K562 (cell line): ENCODE data around the gene LDLR. TPM values are rescaled to one million over a fixed set of nuclear protein-coding genes. Genes with fewer than 3 reads are reported as not detected.

Source experiments
- CHD4 ChIP-seq: fragments of 200-600 bp; sonication (generic); IDR thresholded peaks from 3 replicates; pipeline ENCODE4 v1.6.1; 2012; ENCODE audit warnings: low read depth, mild to moderate bottlenecking, mixed read lengths, low read length, inconsistent platforms; ENCODE audit not compliant: insufficient read depth, insufficient replicate concordance, poor library complexity, severe bottlenecking
- CREM ChIP-seq: IDR thresholded peaks from 2 replicates; pipeline ENCODE4 v1.6.1; 2014; ENCODE audit warnings: antibody characterized with exemption, low read depth
- FOSL1 ChIP-seq: fragments of 200-800 bp; sonication (Bioruptor generic); conservative IDR thresholded peaks from 2 replicates; pipeline ENCODE4 v1.6.1; 2016; ENCODE audit warnings: missing genetic modification characterization, missing compliant biosample characterization
- FOXP1 ChIP-seq: sonication (generic); formaldehyde crosslinking; IDR thresholded peaks from 2 replicates; pipeline ENCODE4 v1.8.0; 2022; ENCODE audit warnings: mild to moderate bottlenecking, missing genetic modification reagents
- HNRNPLL ChIP-seq: fragments of 200-400 bp; formaldehyde crosslinking; IDR thresholded peaks from 2 replicates; pipeline ENCODE4 v1.6.1; 2017; ENCODE audit warnings: low read length, low read depth, mild to moderate bottlenecking; ENCODE audit not compliant: poor library complexity, severe bottlenecking
- PTTG1 ChIP-seq: fragments of 450-650 bp; IDR thresholded peaks from 2 replicates; pipeline ENCODE4 v1.6.1; 2016; ENCODE audit warnings: low read depth, mild to moderate bottlenecking, missing genetic modification characterization, missing compliant biosample characterization
- RBFOX2 ChIP-seq: fragments of 200-400 bp; formaldehyde crosslinking; IDR thresholded peaks from 2 replicates; pipeline ENCODE4 v1.6.1; 2017; ENCODE audit warnings: low read depth, mild to moderate bottlenecking, low read length, moderate library complexity
- RBM22 ChIP-seq: fragments of 200-400 bp; formaldehyde crosslinking; IDR thresholded peaks from 2 replicates; pipeline ENCODE4 v1.6.1; 2018; ENCODE audit warnings: low read length, low read depth; ENCODE audit not compliant: poor library complexity, severe bottlenecking
- RBM25 ChIP-seq: fragments of 200-400 bp; formaldehyde crosslinking; IDR thresholded peaks from 2 replicates; pipeline ENCODE4 v1.6.1; 2018; ENCODE audit warnings: low read length, low read depth, moderate library complexity; ENCODE audit not compliant: severe bottlenecking
- THRAP3 ChIP-seq: fragments of 450-650 bp; IDR thresholded peaks from 2 replicates; pipeline ENCODE4 v1.6.1; 2016; ENCODE audit warnings: mild to moderate bottlenecking, inconsistent platforms, borderline replicate concordance
- ZBTB17 ChIP-seq: fragments of 450-650 bp; formaldehyde crosslinking; IDR thresholded peaks from 2 replicates; pipeline ENCODE4 v1.4.0; 2020; ENCODE audit warnings: mild to moderate bottlenecking
- ZNF143 ChIP-seq: sonication (generic); formaldehyde crosslinking; IDR thresholded peaks from 2 replicates; pipeline ENCODE4 v1.9.0; 2022; ENCODE audit warnings: mild to moderate bottlenecking, missing genetic modification reagents
- ZNF77 ChIP-seq: fragments of 250-450 bp; sonication (Bioruptor Pico); IDR thresholded peaks from 2 replicates; pipeline ENCODE4 v1.5.0; 2020
- polyA plus RNA-seq, 8 experiments: library from polyadenylated mRNA; depleted of rRNA in 4 of 8; stranded (reverse) in 5 of 8; unstranded in 3 of 8; fragments of >200 nt; fragmentation: Nextera tagmentation in 2 of 8; fragmentation: Illumina TruSeq in 1 of 8; extraction: Ambion mirVana in 2 of 8; extraction: Trizol in 1 of 8; gene quantifications; 2 replicates each; pipeline versions ENCODE4 v1.2.1 to v1.2.3, GENCODE V29; 2011 to 2014; ENCODE audit warnings: inconsistent platforms in 1 of 8, missing spikeins in 1 of 8
- total RNA-seq, 7 experiments: library from RNA; depleted of rRNA in 6 of 7; stranded (reverse); fragments of >200 nt in 6 of 7; fragmentation: Illumina TruSeq in 2 of 7; extraction: Trizol in 2 of 7; gene quantifications; 2 replicates each; pipeline versions ENCODE4 v1.2.1 to v1.2.3, GENCODE V29; 2011 to 2021; ENCODE audit warnings: low replicate concordance in 1 of 7
- TF ChIP-seq, protein P1 (sequence below), 2 experiments: fragments of 150-350 bp in 1 of 2; IDR thresholded peaks; 2 replicates each; pipeline ENCODE4 v1.6.1; 2012 to 2016; ENCODE audit warnings: low read depth in 2 of 2, low read length in 2 of 2, mild to moderate bottlenecking in 1 of 2, moderate library complexity in 1 of 2
- TF ChIP-seq, protein P2 (sequence below): fragments of 450-650 bp; IDR thresholded peaks from 2 replicates; pipeline ENCODE4 v1.6.1; 2018; ENCODE audit not compliant: partially characterized antibody
- TF ChIP-seq, protein P3 (sequence below): fragments of 250-450 bp; sonication (Bioruptor Pico); IDR thresholded peaks from 2 replicates; pipeline ENCODE4 v1.8.0; 2021; ENCODE audit warnings: moderate library complexity, mild to moderate bottlenecking, inconsistent platforms
- TF ChIP-seq, protein P4 (sequence below): fragments of 450-650 bp; formaldehyde crosslinking; IDR thresholded peaks from 2 replicates; pipeline ENCODE4 v1.4.0; 2020; ENCODE audit warnings: mild to moderate bottlenecking, moderate library complexity

Gene LDLR
- total and polyA plus RNA-seq, 9 of the 15 experiments (the other 6 are each of a cell fraction or from before 2014, with no cell fraction given): 19.9 to 114 (median 56.3) TPM

DNA sequence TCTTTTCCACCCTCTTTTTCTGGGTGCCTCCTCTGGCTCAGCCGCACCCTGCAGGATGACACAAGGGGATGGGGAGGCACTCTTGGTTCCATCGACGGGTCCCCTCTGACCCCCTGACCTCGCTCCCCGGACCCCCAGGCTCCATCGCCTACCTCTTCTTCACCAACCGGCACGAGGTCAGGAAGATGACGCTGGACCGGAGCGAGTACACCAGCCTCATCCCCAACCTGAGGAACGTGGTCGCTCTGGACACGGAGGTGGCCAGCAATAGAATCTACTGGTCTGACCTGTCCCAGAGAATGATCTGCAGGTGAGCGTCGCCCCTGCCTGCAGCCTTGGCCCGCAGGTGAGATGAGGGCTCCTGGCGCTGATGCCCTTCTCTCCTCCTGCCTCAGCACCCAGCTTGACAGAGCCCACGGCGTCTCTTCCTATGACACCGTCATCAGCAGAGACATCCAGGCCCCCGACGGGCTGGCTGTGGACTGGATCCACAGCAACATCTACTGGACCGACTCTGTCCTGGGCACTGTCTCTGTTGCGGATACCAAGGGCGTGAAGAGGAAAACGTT, 24.0 kb downstream of the LDLR start (continued):
- TF ChIP-seq, protein P1, sequence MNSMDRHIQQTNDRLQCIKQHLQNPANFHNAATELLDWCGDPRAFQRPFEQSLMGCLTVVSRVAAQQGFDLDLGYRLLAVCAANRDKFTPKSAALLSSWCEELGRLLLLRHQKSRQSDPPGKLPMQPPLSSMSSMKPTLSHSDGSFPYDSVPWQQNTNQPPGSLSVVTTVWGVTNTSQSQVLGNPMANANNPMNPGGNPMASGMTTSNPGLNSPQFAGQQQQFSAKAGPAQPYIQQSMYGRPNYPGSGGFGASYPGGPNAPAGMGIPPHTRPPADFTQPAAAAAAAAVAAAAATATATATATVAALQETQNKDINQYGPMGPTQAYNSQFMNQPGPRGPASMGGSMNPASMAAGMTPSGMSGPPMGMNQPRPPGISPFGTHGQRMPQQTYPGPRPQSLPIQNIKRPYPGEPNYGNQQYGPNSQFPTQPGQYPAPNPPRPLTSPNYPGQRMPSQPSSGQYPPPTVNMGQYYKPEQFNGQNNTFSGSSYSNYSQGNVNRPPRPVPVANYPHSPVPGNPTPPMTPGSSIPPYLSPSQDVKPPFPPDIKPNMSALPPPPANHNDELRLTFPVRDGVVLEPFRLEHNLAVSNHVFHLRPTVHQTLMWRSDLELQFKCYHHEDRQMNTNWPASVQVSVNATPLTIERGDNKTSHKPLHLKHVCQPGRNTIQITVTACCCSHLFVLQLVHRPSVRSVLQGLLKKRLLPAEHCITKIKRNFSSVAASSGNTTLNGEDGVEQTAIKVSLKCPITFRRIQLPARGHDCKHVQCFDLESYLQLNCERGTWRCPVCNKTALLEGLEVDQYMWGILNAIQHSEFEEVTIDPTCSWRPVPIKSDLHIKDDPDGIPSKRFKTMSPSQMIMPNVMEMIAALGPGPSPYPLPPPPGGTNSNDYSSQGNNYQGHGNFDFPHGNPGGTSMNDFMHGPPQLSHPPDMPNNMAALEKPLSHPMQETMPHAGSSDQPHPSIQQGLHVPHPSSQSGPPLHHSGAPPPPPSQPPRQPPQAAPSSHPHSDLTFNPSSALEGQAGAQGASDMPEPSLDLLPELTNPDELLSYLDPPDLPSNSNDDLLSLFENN (IDR thresholded peaks at IDR 0.05; ENCODE audit: low read depth in 2 of 2, low read length in 2 of 2): no peak
- TF ChIP-seq RBFOX2: peak; percentile 67
- TF ChIP-seq CHD4: no peak
- TF ChIP-seq FOSL1: no peak
- TF ChIP-seq ZBTB17: no peak
- TF ChIP-seq, protein P2, sequence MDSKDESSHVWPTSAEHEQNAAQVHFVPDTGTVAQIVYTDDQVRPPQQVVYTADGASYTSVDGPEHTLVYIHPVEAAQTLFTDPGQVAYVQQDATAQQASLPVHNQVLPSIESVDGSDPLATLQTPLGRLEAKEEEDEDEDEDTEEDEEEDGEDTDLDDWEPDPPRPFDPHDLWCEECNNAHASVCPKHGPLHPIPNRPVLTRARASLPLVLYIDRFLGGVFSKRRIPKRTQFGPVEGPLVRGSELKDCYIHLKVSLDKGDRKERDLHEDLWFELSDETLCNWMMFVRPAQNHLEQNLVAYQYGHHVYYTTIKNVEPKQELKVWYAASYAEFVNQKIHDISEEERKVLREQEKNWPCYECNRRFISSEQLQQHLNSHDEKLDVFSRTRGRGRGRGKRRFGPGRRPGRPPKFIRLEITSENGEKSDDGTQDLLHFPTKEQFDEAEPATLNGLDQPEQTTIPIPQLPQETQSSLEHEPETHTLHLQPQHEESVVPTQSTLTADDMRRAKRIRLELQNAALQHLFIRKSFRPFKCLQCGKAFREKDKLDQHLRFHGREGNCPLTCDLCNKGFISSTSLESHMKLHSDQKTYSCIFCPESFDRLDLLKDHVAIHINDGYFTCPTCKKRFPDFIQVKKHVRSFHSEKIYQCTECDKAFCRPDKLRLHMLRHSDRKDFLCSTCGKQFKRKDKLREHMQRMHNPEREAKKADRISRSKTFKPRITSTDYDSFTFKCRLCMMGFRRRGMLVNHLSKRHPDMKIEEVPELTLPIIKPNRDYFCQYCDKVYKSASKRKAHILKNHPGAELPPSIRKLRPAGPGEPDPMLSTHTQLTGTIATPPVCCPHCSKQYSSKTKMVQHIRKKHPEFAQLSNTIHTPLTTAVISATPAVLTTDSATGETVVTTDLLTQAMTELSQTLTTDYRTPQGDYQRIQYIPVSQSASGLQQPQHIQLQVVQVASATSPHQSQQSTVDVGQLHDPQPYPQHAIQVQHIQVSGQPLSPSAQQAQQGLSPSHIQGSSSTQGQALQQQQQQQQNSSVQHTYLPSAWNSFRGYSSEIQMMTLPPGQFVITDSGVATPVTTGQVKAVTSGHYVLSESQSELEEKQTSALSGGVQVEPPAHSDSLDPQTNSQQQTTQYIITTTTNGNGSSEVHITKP: no peak
- no peak for TF ChIP-seq RBM25
- no peak for TF ChIP-seq PTTG1
- TF ChIP-seq CREM: no peak
- TF ChIP-seq, protein P3, sequence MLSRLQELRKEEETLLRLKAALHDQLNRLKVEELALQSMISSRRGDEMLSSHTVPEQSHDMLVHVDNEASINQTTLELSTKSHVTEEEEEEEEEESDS (CRISPR knock-in tag): no peak
- no peak for TF ChIP-seq ZNF143 (CRISPR knock-in tag)
- TF ChIP-seq, protein P4, sequence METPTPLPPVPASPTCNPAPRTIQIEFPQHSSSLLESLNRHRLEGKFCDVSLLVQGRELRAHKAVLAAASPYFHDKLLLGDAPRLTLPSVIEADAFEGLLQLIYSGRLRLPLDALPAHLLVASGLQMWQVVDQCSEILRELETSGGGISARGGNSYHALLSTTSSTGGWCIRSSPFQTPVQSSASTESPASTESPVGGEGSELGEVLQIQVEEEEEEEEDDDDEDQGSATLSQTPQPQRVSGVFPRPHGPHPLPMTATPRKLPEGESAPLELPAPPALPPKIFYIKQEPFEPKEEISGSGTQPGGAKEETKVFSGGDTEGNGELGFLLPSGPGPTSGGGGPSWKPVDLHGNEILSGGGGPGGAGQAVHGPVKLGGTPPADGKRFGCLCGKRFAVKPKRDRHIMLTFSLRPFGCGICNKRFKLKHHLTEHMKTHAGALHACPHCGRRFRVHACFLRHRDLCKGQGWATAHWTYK: no peak
- peak; percentile 51 for TF ChIP-seq RBM22
- TF ChIP-seq ZNF77 (CRISPR knock-in tag): no peak
- 0 out of 2 replicates have a peak, but pooled peaks have one; percentile 41 for TF ChIP-seq THRAP3
- TF ChIP-seq HNRNPLL: no peak
- TF ChIP-seq FOXP1 (CRISPR knock-in tag): no peak
